ENCODE results near the gene MLLT6.
"Not testable (repeated sequence)": the region's sequence is repeated elsewhere in the genome, so short reads cannot be mapped to it uniquely, and the experiment has no call there.

The MLLT6 gene

DNA sequence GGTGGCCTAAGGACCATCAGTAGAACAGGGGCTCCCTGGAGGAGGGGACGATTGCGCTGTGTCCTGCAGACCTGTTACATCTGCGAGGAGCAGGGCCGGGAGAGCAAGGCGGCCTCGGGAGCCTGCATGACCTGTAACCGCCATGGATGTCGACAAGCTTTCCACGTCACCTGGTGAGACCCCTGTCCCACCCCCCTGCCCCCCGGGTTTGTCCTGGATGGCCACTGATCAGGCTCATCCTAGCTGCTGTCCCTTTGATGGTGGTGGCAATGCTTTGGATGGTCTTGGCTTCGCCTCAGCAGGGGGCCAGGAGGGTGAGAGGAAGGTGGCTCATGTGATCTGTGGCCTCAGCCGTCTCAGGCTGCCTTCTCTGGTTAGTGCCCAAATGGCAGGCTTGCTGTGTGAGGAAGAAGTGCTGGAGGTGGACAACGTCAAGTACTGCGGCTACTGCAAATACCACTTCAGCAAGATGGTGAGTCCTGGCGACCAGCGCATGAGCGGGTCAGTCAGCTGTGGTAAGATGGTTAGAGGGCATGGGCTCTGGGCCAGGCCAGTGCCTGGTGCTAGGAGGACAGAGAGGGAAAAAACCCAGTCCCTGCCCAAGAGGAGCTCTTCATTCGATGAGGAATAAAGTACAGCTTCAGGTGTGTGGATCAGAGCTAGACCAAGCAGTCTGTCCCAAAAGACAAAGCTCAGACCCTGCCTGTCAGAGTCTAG, 4.2 kb downstream of the MLLT6 start:
- no peak for DNase-seq

DNA sequence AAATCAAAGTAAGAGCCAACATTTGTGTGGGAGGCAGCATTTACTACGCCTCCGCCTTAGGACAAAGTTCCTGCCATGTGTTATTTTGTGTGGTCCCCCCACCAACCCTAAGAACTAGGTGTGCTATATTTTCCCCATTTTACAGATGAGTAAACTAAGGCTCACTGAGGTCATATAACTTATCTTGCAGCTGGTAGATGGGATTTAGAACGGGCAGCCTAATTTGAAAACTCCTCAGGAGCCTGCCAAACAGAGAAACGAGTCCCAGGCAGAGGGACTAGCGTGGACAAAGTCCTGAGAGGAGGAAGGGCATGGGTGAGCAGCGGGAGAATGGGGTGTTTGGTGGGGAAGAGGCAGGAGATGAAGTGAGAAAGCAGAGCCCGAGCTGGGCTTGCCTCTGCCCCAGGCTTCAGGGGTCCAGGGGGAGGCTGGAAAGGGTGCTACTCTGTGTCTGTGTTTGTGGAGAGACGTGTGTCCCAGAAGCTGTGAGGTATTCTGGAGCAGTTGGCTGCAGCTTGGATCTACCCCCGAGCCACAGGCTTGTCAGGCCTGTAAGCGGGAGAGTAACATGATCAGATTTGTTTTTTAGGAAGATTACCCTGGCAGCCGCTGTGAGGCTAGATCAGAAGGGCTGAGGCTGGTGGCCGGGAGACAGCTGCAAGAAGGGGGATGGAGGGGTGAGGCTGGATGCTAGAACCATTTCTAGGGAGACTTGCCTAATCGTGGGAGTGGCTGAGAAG, 5.0 kb downstream of the MLLT6 start:
- no peak for DNase-seq

DNA sequence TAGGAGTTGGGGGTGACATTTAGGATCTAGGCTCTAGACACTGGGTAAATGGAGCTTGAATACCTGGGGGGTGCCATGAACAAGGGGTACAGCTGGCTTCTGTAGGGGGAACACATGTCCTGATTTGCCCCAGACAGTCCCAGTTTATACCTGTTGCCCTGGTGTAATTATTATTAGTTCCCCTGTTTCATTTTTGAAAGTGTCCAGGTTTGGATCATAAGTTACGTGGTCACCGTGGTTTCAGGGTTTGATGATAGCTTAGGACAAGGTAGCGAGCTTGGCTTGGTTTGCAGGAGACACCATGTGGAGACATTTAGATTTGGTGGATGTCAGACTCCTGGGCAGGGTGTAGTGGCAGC, 5.5 kb downstream of the MLLT6 start:
- DNase-seq: no peak

DNA sequence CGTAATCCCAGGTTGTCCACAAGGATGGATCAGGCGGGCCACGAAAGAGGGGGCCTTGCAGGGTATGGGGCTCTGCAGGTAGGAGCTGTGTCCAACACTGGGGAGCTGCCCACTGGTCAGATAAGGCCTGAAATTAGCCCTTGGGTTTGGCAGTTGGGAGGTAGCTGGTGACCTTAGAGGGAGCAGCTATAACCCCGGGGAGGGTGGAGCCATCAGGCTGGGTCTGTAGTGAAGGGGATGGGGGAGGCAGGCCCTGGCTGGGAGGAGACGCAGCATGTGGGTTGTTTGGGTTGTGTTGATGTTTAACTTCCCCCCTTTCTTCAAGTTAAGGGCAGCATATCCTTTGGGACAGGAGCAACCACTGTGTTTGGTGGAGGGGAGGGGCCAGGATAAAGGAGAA, 5.9 kb downstream of the MLLT6 start:
- DNase-seq: no peak

DNA sequence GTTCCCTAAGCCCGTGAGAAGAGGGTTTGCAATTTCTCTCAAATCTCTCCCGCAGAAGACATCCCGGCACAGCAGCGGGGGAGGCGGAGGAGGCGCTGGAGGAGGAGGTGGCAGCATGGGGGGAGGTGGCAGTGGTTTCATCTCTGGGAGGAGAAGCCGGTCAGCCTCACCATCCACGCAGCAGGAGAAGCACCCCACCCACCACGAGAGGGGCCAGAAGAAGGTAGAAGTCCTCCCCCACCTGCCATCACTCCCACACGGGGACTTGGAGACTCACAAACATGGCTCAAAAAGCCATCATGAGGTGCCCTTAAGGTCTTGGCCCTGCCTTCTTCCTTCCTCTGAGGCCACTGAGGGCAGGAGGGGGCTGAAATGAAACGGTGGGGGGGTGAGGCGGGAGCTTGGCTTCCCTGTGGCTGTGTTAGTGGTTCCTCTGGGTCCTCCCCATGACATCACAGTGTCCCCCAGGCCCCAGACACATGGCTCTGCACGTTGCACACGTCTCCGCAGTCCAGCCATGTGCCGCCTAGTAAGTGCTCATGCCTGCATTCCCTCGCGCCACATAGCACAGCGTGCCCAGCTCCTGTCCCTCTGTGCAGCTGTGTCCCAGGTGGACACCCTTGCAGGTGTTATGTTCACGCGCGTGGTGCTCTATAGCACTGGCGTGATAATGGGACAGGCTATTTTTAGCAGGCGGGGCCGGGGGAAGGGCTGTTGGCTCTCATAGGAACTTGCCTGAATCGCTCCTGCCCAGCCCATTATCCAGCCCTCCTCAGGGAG, 6.9 kb downstream of the MLLT6 start:
- DNase-seq: no peak

DNA sequence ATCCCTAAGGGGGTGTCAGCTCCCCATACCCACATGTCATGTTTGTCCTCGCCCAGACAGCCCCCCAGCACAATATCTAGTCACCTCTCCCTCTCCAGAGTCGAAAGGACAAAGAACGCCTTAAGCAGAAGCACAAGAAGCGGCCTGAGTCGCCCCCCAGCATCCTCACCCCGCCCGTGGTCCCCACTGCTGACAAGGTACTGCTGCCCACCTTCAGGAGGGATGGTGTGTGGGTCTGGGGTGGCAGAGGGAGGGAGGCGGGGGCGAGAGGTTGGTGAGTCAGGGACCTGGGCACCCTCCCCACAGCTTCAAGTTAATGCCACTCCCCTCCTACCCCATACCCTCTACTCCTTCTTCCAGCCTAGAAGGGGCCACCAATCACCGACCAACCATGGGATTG, 7.5 kb downstream of the MLLT6 start:
- DNase-seq: no peak

DNA sequence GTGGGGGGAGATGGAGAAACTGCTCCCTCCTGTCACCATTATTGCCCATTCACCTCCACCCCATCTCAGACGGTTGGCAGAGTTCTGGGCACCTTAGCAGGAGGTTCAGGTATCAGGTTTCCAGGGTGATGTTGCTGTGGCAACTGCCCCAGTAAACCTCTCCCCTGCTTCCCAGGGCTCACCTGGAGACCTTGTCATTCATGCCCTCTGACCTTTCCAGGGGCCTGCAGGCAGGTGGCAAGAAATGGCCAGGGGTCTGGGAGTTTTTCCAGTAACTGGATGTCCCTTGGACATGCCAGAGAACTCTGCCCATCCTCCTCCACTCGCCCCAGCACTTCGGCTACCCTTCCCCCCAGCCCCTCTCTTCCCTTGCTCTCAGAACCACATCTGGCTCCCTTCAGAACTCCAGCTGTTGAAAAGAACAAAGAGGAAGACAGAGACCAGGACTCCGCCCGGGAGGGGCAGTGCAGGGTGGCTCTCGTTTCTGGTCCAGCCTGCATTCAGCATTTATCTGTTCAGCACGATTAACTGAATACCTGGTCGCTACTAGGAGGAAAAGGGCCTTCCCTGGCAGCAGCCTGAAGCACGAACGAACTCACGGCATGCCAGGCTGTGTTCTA, 8.5 kb downstream of the MLLT6 start:
- DNase-seq: no peak

DNA sequence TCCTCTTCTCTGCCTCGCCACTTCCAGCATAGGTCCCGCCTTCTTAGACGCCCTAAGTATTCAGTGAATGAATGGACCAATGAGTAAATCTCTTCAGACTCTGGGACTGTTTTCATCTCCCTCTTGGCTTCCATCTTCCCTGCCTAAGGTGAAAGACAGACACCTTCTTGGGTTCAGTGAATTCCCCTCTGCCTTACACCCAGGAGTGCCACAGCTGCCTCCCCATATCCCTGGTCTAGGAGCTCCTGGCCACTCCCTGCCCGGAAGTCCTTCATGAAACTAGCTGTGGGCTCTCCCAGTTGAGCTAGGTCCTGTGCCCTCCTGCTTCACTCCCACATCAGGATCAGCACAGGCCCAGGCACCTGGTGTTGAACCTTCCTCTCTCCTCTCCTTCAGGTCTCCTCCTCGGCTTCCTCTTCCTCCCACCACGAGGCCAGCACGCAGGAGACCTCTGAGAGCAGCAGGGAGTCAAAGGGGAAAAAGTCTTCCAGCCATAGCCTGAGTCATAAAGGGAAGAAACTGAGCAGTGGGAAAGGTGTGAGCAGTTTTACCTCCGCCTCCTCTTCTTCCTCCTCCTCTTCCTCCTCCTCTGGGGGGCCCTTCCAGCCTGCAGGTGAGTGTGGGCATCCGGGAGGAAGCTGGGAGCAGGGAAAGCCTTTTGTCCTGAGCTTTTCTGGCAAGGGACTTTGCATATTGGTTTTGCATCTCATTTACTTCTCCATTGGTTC, 10.3 kb downstream of the MLLT6 start:
- DNase-seq: no peak

DNA sequence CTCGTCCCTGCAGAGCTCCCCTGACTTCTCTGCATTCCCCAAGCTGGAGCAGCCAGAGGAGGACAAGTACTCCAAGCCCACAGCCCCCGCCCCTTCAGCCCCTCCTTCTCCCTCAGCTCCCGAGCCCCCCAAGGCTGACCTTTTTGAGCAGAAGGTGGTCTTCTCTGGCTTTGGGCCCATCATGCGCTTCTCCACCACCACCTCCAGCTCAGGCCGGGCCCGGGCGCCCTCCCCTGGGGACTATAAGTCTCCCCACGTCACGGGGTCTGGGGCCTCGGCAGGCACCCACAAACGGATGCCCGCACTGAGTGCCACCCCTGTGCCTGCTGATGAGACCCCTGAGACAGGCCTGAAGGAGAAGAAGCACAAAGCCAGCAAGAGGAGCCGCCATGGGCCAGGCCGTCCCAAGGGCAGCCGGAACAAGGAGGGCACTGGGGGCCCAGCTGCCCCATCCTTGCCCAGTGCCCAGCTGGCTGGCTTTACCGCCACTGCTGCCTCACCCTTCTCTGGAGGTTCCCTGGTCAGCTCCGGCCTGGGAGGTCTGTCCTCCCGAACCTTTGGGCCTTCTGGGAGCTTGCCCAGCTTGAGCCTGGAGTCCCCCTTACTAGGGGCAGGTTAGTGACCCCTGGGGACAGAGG, 11.4 kb downstream of the MLLT6 start:
- DNase-seq: no peak

DNA sequence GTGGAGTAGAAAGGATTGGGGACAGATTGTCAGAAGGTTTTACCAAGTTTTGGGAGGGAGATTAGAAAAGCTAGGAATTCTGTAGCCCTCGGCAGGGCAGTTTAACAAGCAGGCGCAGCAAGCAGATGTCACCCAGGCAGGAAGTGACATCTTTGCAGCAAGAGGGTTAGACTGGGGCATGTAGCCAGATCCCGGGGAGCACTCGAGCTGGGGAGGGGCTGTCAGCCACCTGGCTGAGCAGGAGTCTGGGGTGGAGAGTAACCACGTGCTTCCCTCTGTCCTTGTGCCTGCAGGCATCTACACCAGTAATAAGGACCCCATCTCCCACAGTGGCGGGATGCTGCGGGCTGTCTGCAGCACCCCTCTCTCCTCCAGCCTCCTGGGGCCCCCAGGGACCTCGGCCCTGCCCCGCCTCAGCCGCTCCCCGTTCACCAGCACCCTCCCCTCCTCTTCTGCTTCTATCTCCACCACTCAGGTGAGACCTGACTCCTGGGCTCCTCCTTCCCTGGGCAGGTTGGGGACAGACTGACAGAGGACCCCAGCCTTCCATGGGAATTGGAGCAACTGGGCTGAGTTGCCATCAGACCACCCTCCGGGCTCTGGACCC, 12.2 kb downstream of the MLLT6 start:
- DNase-seq: no peak

DNA sequence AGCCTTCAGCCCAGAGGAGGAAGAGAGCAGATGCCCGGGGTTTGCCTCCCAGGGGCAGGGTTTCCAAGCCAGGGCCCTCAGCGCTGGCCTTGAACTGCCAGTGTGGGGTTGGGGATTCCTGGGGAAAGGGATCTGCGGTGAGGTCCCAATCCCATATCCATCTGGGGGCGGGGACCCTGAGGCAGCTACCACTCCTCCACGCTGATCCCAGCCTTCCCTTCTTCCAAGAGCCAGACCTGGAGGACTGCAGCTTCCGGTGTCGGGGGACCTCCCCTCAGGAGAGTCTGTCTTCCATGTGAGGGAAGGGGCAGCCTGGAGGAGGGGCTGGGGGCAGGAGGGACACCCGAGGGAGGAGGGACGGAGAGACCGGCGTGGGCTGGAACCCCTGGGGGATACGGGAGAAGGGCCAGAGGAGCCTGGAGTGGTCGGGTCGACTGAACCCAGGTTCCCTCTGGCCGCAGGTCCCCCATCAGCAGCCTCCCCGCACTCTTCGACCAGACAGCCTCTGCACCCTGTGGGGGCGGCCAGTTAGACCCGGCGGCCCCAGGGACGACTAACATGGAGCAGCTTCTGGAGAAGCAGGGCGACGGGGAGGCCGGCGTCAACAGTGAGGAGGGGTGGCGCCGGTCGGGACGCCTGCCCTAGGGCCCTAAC, 14.3 kb downstream of the MLLT6 start:
- no peak for DNase-seq

DNA sequence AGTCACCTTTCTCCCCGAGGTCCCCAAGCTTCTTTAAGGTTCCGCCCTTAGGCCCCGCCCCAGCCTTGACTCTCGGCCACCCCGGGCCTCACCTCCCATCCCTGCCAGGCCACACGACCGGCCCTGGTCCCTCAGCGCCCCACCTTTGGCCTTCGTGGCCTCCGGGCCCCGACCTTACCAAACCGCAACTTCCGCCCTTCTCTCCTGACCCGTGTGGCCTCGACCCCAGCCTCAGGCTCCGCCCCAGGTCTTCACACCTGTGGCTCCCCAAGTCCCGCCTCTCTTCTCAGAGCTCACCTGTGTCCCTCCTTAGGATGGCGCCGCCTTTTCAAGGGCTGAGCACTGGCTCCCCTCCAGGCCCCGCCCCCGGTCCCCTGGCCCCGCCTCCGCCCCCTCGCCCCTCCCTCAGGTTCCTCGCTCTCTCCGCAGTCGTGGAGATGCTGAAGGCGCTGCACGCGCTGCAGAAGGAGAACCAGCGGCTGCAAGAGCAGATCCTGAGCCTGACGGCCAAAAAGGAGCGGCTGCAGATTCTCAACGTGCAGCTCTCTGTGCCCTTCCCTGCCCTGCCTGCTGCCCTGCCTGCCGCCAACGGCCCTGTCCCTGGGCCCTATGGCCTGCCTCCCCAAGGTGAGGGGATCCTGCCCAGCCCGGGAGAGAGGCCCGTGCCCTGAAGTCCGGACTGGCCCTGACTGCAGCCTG, 15.0 kb downstream of the MLLT6 start:
- no peak for DNase-seq

DNA sequence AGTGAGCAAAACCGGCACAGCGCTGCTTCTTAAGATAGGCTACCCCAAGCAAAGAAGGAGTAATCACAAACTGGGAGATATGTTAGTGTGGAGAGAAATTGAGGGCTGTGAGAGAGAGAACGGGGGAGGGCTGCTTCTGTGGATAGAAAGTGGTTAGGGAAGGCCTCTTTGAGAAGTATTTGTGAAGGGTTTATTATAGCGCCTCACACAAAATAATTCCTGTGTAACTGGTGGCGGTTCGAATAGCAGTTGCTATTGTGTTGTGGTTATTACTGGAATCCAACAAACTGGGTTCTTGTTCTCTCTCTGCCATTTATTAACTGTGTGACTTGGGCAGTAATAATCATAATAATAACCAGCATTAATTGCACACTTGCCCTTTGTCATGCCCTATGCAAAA, 15.9 kb downstream of the MLLT6 start:
- DNase-seq: no peak

DNA sequence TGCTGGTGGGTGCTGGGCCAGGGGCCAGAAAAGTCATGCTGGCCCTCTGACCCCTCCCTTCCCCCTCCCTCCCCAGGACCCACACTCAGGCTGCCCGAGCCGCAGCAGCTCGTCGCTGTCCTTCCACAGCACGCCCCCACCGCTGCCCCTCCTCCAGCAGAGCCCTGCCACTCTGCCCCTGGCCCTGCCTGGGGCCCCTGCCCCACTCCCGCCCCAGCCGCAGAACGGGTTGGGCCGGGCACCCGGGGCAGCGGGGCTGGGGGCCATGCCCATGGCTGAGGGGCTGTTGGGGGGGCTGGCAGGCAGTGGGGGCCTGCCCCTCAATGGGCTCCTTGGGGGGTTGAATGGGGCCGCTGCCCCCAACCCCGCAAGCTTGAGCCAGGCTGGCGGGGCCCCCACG, 16.7 kb downstream of the MLLT6 start:
- no peak for DNase-seq

DNA sequence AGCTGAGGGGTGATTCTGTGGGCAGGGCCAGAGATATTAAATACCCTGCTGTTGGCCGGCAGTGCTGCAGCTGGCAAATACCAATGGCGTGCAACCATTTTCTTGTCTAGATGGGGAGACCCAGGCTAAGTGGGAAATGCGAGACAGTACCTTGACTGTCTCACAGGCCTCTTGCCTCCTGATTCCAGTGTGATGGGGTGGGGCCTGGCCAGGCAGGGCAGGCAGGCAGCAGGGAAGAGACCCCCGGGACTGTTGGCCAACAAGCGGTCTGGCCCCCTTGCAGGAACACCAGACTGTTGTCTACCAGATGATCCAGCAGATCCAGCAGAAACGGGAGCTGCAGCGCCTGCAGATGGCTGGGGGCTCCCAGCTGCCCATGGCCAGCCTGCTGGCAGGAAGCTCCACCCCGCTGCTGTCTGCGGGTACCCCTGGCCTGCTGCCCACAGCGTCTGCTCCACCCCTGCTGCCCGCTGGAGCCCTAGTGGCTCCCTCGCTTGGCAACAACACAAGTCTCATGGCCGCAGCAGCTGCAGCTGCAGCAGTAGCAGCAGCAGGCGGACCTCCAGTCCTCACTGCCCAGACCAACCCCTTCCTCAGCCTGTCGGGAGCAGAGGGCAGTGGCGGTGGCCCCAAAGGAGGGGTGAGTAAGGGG, 19.4 kb downstream of the MLLT6 start:
- DNase-seq: peak; percentile 89

DNA sequence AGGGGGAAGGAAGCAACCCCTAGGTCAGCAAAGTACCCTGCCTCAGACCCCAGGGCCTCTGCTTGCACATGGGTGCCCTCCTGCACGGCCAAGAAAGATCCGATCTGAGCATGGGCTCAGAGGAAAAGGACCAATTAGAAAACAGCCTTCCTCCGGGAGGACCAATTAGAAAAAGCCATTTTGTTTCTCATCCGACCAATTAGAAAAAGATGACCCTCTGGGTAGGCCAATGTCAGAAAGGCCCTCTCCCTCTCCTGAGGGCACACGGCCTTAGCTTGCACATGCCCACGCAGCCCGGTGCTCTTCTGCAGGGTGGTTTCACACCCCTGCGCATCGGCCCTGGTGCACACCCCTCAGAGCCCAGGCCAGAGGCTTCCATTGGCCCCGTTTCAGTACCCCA, 20.0 kb downstream of the MLLT6 start:
- no peak for DNase-seq

DNA sequence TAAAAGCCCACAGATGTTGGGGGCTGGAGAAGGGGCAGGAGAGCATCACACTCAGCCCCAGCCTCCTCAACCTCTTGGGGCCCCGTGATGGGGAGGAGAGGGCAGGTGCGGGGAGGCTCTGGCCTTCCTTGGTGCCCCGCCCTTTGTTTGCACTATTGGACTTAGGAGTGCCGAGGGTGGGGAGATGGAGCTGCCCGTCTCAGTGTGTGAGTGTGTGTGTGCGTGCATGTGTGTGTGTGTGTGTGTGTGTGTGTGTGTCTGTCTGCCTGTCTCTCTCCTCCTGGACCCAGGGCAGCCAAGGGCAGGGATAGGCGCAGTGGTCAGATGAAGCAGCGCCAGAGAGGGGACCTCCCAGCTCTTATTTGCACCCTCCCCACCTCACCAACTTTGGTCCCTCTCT, 21.1 kb downstream of the MLLT6 start:
- not testable (repeated sequence) for DNase-seq

DNA sequence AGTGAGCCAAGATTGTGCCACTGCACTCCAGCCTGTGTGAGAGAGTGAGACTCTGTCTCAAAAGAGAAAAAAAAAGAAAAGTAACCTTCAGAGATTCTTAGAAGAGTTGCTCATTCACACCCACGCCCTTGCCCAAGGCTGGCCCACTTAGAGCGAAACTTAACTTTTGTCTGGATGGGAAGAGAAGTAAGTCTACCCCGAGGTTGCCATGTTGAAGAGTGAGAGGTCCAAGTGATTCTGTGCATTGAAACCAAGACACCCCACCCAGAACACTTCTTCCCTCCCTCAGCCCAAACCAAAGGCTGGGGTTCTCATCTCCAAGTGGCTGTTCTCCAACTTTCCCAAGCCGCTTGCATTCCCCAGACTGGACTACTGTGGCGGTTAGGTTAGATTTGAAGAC, 22.7 kb downstream of the MLLT6 start:
- no peak for DNase-seq

DNA sequence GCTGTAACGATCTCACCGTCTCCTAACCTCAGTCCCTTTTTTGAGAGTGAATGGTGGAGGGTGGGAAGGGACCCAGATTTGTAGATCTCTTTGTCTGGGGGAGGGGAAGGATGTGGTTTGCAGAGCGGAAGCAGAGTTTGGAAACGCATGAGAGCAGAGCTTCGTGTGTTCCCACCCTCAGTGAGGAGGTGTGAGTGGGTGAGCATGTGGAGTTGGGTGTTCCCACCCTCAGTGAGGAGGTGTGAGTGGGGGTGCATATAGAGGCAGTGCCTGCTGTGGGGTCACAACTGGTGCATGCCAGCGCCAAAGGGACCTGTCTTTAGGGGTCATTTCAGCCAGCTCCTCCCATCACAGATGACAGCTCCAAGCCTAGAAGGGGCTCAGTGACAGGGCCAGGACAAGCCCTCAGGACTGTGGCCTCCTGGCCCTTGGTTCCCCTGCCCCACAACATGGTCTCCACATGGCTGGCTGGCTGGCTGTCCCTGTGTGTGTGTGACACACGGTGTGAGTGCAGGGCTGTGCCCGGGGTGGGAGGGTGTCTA, 23.3 kb downstream of the MLLT6 start:
- no peak for DNase-seq

DNA sequence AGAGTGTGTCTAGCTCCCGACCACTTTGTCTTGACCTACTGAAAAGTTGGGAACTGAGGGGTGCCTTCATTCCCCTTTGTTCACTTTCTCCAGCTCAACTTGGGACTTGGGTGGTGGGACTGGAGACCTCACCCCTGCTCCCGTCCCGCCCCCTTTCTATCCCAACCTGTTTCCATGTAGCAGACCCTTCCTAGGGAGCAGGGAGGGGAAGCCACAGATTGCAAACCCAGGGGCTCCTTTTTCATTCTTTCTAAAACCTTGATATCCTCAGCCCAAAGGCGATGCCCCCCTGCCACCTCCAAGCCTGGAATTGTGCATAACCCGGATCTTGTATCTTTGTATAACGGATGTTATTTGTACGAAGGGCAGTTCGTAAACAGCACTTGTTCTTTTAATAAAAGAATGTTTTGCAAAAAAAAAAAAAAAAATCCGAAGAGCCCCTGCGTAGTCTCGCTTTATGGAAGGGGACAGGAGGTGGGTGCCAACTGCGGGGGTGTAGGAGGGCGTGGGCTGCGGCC, 24.4 kb downstream of the MLLT6 start:
- no peak for DNase-seq

Measured in NCI-H1694 (cell line).